ENCODE data around the gene TLN1. TPM values are rescaled to one million over a fixed set of nuclear protein-coding genes. Genes with fewer than 3 reads are reported as not detected.

TLN1 gene
- total RNA-seq, 2 experiments from 2014 or later, result 233 to 235 TPM

- POLR2A ChIA-PET, result interaction anchor here (0.6 to 1.7 kb wide), 4 partner anchors 46 to 971 kb away, joined by 3 to 10 read pairs (median 4); partner anchors contain the start of genes CD72, CREB3, HINT2 and TLN1
- CTCF ChIA-PET, result interaction anchor here (0.5 to 2.0 kb wide), 10 partner anchors 15 to 288 kb away, joined by 3 to 9 read pairs (median 4); partner anchors contain the start of genes CREB3 and TLN1
These were observed 67.2 kb downstream of the TLN1 start, which contains the start of gene ARHGEF39 for GRCh38 chr9:35664531-35665470. ARHGEF39 (minus strand) TSS chr9:35665195; CDS start chr9:35665169, 26 bp downstream.

GRCh38 chr9:35662437-35662836, 69.6 kb downstream of the TLN1 start:
- ChIA-PET POLR2A (no interaction called here), CTCF (interaction anchor here (1.1 to 2.8 kb wide), 4 partner anchors 14 to 74 kb away, joined by 4 to 9 read pairs (median 5); no protein-coding TSS in a partner anchor)

GRCh38 chr9:35661756-35662350, 70.1 kb downstream of the TLN1 start:
- CTCF ChIA-PET, result interaction anchor here (0.6 to 2.8 kb wide), 7 partner anchors 14 to 180 kb away, joined by 3 to 9 read pairs (median 4); no protein-coding TSS in a partner anchor

GRCh38 chr9:35660966-35661415, 71.0 kb downstream of the TLN1 start:
- CTCF ChIA-PET, result interaction anchor here (1.1 to 3.8 kb wide), 6 partner anchors 14 to 69 kb away, joined by 3 to 30 read pairs (median 5); partner anchors contain the start of genes CREB3 and TLN1
- POLR2A ChIA-PET, result interaction anchor here (1.1 kb wide), 1 partner anchor 14 kb away, joined by 4 read pairs; no protein-coding TSS in a partner anchor

More at GRCh38 chr9:35661756-35662350, 70.1 kb downstream of the TLN1 start:
- POLR2A ChIA-PET, result no interaction called here

- POLR2A ChIA-PET, result interaction anchor here (1.8 to 3.8 kb wide), 4 partner anchors 10 to 55 kb away, joined by 4 to 30 read pairs (median 12); no protein-coding TSS in a partner anchor
- CTCF ChIA-PET, result interaction anchor here (0.8 to 5.3 kb wide), 13 partner anchors 10 to 166 kb away, joined by 3 to 49 read pairs (median 8); partner anchors contain the start of genes CREB3 and TLN1
These were observed 72.7 kb downstream of the TLN1 start for GRCh38 chr9:35659340-35659739.

GRCh38 chr9:35658968-35659220, 73.1 kb downstream of the TLN1 start:
- ChIA-PET POLR2A (interaction anchor here (1.6 to 3.8 kb wide), 5 partner anchors 10 to 69 kb away, joined by 4 to 30 read pairs (median 10); no protein-coding TSS in a partner anchor), CTCF (interaction anchor here (0.8 to 5.3 kb wide), 14 partner anchors 9 to 166 kb away, joined by 3 to 49 read pairs (median 6); partner anchors contain the start of genes CREB3 and TLN1)

- ChIA-PET POLR2A (interaction anchor here (0.6 to 3.8 kb wide), 10 partner anchors 9 to 156 kb away, joined by 3 to 30 read pairs (median 6); partner anchors contain the start of genes CREB3, GBA2, HINT2 and RGP1), CTCF (interaction anchor here (0.8 to 5.3 kb wide), 16 partner anchors 9 to 167 kb away, joined by 3 to 49 read pairs (median 5); partner anchors contain the start of genes CREB3 and TLN1)
These were observed 73.6 kb downstream of the TLN1 start, which contains the start of gene CCDC107 for GRCh38 chr9:35658137-35658967. CCDC107 (plus strand) TSS chr9:35658292; CDS start chr9:35658380, 88 bp downstream.

- CTCF ChIA-PET, result interaction anchor here (0.9 to 5.3 kb wide), 14 partner anchors 8 to 142 kb away, joined by 3 to 49 read pairs (median 6); partner anchors contain the start of genes CREB3 and TLN1
These were observed 74.4 kb downstream of the TLN1 start, which contains the start of gene RMRP for GRCh38 chr9:35657546-35658136. RMRP (minus strand) TSS chr9:35658019.

GRCh38 chr9:35656831-35657545, 75.0 kb downstream of the TLN1 start:
- CTCF ChIA-PET, result interaction anchor here (0.9 to 5.3 kb wide), 8 partner anchors 8 to 73 kb away, joined by 3 to 49 read pairs (median 9); partner anchors contain the start of genes CREB3 and TLN1
- POLR2A ChIA-PET, result interaction anchor here (0.5 to 3.8 kb wide), 7 partner anchors 8 to 92 kb away, joined by 3 to 30 read pairs (median 10); partner anchors contain the start of genes GBA2 and RGP1

More at GRCh38 chr9:35657546-35658136, 74.4 kb downstream of the TLN1 start, which contains the start of gene RMRP:
- POLR2A ChIA-PET, result interaction anchor here (0.6 to 3.8 kb wide), 10 partner anchors 8 to 157 kb away, joined by 3 to 30 read pairs (median 6); partner anchors contain the start of genes CREB3, GBA2, HINT2 and RGP1

- ChIA-PET CTCF (interaction anchor here (1.0 to 5.3 kb wide), 6 partner anchors 10 to 80 kb away, joined by 3 to 49 read pairs (median 4); partner anchors contain the start of genes CREB3 and TLN1), POLR2A (interaction anchor here (0.5 to 3.8 kb wide), 3 partner anchors 10 to 51 kb away, joined by 3 to 30 read pairs (median 3); no protein-coding TSS in a partner anchor)
These were observed 75.6 kb downstream of the TLN1 start for GRCh38 chr9:35656348-35656747.

GRCh38 chr9:35653611-35654010, 78.4 kb downstream of the TLN1 start:
- ChIA-PET CTCF (interaction anchor here (0.6 to 1.2 kb wide), 3 partner anchors 8 to 1826 kb away, joined by 3 to 5 read pairs (median 3); partner anchors contain the start of gene TLN1), POLR2A (interaction anchor here (0.6 kb wide), 1 partner anchor 29 kb away, joined by 7 read pairs; no protein-coding TSS in a partner anchor)

GRCh38 chr9:35652829-35653209, 79.2 kb downstream of the TLN1 start:
- ChIA-PET CTCF (interaction anchor here (1.2 kb wide), 1 partner anchor 8 kb away, joined by 3 read pairs; no protein-coding TSS in a partner anchor), POLR2A (no interaction called here)

GRCh38 chr9:35651956-35652828, 79.8 kb downstream of the TLN1 start:
- POLR2A ChIA-PET, result interaction anchor here (0.7 kb wide), 1 partner anchor 48 kb away, joined by 3 read pairs; no protein-coding TSS in a partner anchor
- CTCF ChIA-PET, result interaction anchor here (1.2 kb wide), 1 partner anchor 7 kb away, joined by 3 read pairs; no protein-coding TSS in a partner anchor

GRCh38 chr9:35650341-35651158, 81.4 kb downstream of the TLN1 start, which contains the start of gene SIT1:
SIT1 (minus strand) TSS chr9:35650931; CDS start chr9:35650853, 78 bp downstream.
- CTCF ChIA-PET, result interaction anchor here (0.8 to 1.5 kb wide), 5 partner anchors 14 to 82 kb away, joined by 3 to 9 read pairs (median 4); partner anchors contain the start of genes ARHGEF39, CREB3 and TLN1
- POLR2A ChIA-PET, result interaction anchor here (0.6 to 2.2 kb wide), 7 partner anchors 8 to 571 kb away, joined by 3 to 17 read pairs (median 5); partner anchors contain the start of genes CCDC107, FANCG and RMRP
